IPS DF 4.7 (cell line): ENCODE measurements around the gene ADRM1.

Experiments used
- DNase-seq: peaks from one replicate; pipeline ENCODE4 v3.0.0-alpha.2; 2013; ENCODE audit warnings: low spot score; ENCODE audit errors: extremely low read depth

ADRM1 gene

GRCh38 chr20:62337558-62338293 is 34.9 kb downstream of the ADRM1 start:
- no peak for DNase-seq

DNA sequence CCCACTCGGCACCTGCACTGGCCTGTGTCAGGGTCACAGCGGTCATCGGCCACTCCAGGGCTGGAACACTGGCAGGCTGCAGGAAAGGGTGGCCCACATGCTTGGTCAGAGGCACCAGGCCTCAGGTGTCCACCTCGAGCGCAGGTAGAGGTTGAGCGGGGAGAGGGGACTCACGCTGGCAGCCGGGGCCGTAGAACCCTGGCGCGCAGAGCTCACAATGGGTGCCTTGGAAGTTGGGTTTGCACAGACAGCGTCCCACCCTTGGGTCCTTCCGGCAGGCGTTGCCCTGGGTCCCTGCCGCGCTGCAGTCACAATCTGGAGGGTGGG is 35.5 kb downstream of the ADRM1 start:
- DNase-seq = no peak

DNA sequence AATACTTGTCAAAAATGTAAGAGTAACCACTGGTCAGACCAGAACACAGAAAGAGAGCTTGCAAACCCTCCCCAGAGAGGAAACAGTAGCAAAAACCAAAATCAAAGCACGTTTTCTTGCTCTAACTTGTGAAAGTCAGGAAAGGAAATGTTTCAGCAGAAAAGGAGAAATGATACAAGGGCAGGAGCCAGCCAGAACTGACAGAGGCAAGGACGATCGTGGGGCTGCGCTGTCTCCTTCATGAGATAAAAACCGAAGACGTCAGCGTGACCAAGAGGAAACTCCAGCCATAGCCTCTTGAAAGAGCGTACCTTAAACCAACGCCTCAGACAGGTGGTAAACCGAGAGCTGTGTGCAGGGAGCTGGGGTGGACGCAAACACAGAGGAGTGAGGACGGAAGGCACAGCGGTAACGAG is 36.9 kb downstream of the ADRM1 start:
- no peak for DNase-seq

- DNase-seq = no peak
Measured at GRCh38 chr20:62342910-62343309, 40.1 kb downstream of the ADRM1 start.

GRCh38 chr20:62344092-62344491 is 41.3 kb downstream of the ADRM1 start:
- no peak for DNase-seq

DNA sequence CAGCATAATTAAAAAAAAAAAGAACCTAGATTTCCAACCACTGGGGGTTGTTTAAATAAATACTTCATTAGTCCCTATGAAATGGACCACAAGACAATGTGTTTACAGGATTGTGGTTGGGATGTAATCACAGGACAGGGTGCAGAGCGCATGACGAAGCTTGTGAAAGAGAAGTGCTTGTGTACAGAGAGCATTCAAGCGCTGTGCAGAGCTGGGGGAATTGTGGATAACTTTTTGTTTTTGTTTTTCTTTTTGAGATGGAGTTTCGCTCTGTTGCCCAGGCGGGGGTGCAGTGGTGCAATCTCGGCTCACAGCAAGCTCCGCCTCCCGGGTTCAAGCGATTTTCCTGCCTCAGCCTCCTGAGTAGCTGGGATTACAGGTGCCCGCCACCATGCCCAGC is 42.0 kb downstream of the ADRM1 start:
- no peak for DNase-seq

- no peak for DNase-seq
Measured at GRCh38 chr20:62345681-62346370, 43.0 kb downstream of the ADRM1 start.

GRCh38 chr20:62346398-62347150 is 43.8 kb downstream of the ADRM1 start:
- no peak for DNase-seq

DNA sequence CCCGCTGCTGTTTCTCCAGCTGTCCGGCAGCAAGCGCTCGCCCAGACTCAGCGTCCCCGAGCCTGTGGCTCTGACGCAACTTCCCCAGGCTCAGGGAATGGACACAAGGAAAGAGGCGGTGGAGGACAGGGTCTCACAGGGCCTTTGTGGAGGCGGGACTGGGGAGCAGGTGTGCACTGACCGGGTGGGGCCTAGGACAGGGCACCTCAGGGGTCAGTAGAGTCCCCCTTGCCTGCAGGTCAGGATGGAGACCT is 44.3 kb downstream of the ADRM1 start:
- no peak for DNase-seq

DNA sequence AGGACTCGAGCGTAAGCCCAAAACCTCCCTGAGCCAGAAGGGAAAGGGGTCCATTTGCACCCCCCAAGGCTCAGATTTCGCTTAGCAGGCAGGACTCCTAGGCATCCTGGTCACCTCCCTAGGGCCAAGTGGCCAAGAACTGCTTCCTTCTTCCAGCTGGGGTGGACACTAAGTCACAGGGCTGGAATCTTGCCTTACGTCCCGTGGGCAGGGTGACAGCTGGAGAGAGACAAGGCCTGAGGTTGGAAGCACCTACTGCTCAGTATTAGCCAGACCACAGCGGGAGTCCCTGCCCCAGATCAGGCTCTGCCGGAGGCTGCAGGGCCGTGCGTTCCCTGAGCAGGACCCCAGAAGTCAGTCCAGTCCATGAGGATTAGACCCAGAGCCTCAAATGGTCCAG is 44.6 kb downstream of the ADRM1 start:
- no peak for DNase-seq

DNA sequence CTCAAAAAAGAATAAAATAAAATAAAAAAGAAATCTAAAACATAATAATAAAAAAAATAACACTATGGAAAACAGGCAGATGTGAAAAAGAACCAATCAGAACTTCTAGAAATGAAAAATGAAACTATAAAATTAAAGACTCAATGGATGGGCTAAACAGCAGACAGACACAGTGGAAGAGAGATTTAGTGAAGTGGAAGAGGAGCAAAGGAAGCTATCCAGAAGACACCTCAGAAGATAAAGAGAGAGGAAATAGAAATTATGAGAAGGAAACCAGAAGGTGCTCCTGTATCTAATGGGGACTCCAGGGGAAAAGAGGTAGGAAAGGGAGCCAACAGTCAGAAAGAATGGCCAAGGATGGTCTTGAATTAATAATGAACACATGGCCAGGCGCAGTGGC is 45.8 kb downstream of the ADRM1 start:
- DNase-seq = no peak

DNA sequence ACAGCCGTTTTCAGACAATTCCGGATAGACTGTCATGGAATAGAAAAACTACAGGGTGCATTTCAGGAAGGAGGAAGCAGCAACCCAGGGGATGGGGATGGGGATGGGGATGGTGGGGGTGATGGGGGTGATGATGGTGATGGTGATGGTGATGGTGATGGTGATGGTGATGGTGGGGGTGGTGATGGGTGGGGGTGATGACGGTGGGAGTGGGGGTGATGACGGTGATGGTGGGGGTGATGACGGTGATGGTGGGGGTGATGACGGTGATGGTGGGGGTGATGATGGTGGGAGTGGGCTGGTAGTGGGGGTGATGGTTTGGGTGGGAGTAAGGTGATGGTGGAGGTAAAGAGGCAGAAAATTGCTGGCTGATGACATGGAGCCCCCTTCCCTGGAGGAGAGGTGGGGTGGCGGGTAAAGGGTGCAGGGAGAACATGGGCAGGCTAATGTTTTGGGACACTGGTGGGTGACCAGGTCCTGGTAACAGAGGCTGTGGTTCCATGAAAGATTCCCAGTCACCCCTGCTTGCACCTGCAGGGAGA is 46.8 kb downstream of the ADRM1 start:
- DNase-seq = no peak

GRCh38 chr20:62350098-62350628 is 47.4 kb downstream of the ADRM1 start:
- DNase-seq = no peak

DNA sequence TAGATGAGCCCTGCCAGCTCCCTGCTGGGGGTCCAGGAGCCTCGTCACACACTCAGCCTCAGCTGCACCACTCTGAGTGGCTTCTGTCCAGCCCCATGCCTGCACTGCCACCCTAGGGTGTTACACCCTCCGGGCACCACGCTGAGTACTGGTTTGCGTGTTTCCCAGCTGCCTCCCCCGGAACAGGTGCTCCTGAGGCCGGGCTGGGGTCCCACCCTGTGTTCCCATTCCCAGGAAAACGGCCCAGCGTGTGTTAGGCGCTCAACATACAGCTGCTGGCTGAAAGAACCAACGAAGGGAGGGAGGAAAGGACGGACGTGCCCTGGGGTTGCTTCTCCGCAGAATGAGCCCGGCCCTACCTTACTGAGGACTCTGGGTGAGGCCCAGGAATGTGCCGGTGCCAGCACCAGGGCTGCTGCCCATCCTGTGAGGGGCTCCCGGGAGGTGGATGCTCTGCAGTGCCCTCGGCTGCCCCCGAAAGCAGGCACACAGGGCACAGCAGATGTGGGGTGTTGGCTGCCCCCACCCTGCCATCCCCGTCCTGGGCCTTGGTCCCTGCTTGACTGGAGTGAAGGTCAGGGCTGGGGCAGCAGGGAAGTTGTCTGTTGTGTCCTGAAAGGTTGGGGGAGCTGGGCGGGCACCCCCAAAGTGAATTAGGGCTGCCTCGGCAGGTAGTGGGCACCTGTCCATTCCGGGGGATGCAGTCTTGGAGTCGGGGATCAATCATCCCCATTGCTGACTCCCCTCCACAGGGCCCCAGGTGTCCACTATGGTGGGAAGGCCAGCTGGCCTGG is 48.0 kb downstream of the ADRM1 start:
- no peak for DNase-seq

- no peak for DNase-seq
Measured at GRCh38 chr20:62351469-62352401, 48.9 kb downstream of the ADRM1 start.

- DNase-seq = no peak
Measured at GRCh38 chr20:62352402-62353288, 49.8 kb downstream of the ADRM1 start.

- DNase-seq = no peak
Measured at GRCh38 chr20:62353289-62354030, 50.7 kb downstream of the ADRM1 start.

DNA sequence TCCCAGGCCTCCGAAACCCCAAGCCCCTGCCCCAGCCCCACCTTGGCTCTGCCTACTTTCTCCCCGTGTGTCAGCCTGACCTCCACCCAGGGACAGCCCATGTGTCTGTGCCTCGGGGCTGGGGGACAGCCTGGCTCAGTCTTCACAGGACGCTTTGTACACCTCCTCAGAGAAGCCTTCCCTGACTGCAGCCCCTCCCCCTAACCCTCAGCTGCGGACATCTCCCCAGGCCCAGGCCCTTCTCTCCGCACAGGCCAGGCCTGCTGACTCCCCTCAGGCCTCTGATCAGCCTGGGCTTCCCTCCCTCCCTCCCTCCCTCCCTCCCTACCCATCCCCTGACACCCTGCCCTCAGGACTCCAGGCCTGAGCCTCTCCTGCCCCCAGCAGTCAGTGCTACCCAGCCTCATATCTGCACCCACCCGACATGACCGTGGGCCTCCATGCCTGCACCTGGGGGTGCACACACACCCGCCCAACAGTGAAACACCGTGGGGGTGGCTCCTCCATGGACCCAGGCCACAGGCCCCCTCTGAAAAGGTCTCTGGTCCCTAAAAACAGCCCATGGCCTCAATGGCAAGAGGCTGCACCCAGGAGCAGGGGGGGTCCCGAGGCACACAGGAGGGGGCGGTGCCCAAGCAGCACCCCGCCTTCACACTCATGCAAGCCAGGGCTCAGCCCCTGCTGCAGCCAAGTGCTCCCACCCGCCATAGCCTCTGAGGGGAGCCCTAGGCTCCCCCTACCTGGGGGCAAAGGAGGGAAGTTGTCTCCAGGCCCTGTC is 51.4 kb downstream of the ADRM1 start:
- no peak for DNase-seq
